Activated naive CD4-positive, alpha-beta T cell treated with anti-CD3 and anti-CD28 coated beads, Interleukin-2, amount 50 U/mL, for 16 hours (primary cell): Measurements from ENCODE around the gene PAQR8.
A peak's percentile ranks its signal among the peaks of the same experiment; 100 is the strongest.
"Not testable (repeated sequence)": the region's sequence is repeated elsewhere in the genome, so short reads cannot be mapped to it uniquely, and the experiment has no call there.

ENCODE experiments used
- DNase-seq: peaks from one replicate; pipeline ENCODE4 v3.0.0-alpha.2; 2020

Gene PAQR8

GRCh38 chr6:52415333-52415732 lies 53.4 kb downstream of the PAQR8 start:
- DNase-seq, result no peak

GRCh38 chr6:52415917-52416628 lies 54.1 kb downstream of the PAQR8 start:
- no peak for DNase-seq

GRCh38 chr6:52416629-52417151 lies 54.7 kb downstream of the PAQR8 start:
- no peak for DNase-seq

- no peak for DNase-seq
Observed at GRCh38 chr6:52417675-52418111, 55.7 kb downstream of the PAQR8 start.

- no peak for DNase-seq
Observed at GRCh38 chr6:52418606-52419005, 56.7 kb downstream of the PAQR8 start.

- peak; percentile 98 for DNase-seq
Observed at GRCh38 chr6:52419809-52420667, 58.1 kb downstream of the PAQR8 start, which contains the start of gene EFHC1. Gene EFHC1 (plus strand): TSS chr6:52420342. CDS start chr6:52420411, 69 bp downstream.

GRCh38 chr6:52420668-52421358 lies 58.9 kb downstream of the PAQR8 start:
- DNase-seq, result no peak

GRCh38 chr6:52422156-52422555 lies 60.2 kb downstream of the PAQR8 start:
- DNase-seq, result no peak

GRCh38 chr6:52423448-52423847 lies 61.5 kb downstream of the PAQR8 start:
- DNase-seq, result no peak

- DNase-seq, result no peak
Observed at GRCh38 chr6:52423971-52424381, 62.0 kb downstream of the PAQR8 start.

GRCh38 chr6:52424513-52424912 lies 62.6 kb downstream of the PAQR8 start:
- DNase-seq, result no peak

GRCh38 chr6:52426667-52427066 lies 64.7 kb downstream of the PAQR8 start:
- DNase-seq, result no peak

GRCh38 chr6:52433294-52433693 lies 71.3 kb downstream of the PAQR8 start:
- not testable (repeated sequence) for DNase-seq

GRCh38 chr6:52435345-52435744 lies 73.4 kb downstream of the PAQR8 start:
- no peak for DNase-seq

- DNase-seq, result no peak
Observed at GRCh38 chr6:52438926-52439325, 77.0 kb downstream of the PAQR8 start.

- DNase-seq, result no peak
Observed at GRCh38 chr6:52454556-52454955, 92.6 kb downstream of the PAQR8 start.

- no peak for DNase-seq
Observed at GRCh38 chr6:52457096-52457495, 95.1 kb downstream of the PAQR8 start.
